Endothelial cell of umbilical vein (primary cell): ENCODE measurements around the gene KCNIP3. TPM values are rescaled to one million over a fixed set of nuclear protein-coding genes. Genes with fewer than 3 reads are reported as not detected.

Experiments
- BruUV-seq: library from RNA; stranded (reverse); fragments of 400-500 nt; replicated peaks from 2 replicates; lab custom pipeline; 2021; lab: Mats Ljungman, UMichigan
- CTCF ChIA-PET: fragments of 300-600, 350-600 bp; sonication (Branson Sonifier 250); formaldehyde crosslinking; loops from one replicate; lab custom pipeline; 2021; ENCODE audit warnings: antibody characterized with exemption, inconsistent platforms; lab: Charles Lee
- POLR2A ChIA-PET: fragments of 300-600, 350-600 bp; sonication (Branson Sonifier 250); formaldehyde crosslinking; loops from one replicate; lab custom pipeline; 2021; ENCODE audit warnings: antibody characterized with exemption, inconsistent platforms; lab: Charles Lee
- DNase-seq: peaks from one replicate; pipeline ENCODE4 v3.0.0-alpha.2; 2011; ENCODE audit warnings: low read depth, low spot score
- FAIRE-seq: peaks from 2 replicates; lab custom pipeline; 2011; peaks lifted over from hg19 to GRCh38; lab: Jason Lieb, UNC
- H2AFZ ChIP-seq: 2 replicates; pipeline ENCODE4 v1.6.0; 2012; ENCODE audit warnings: low read depth, low read length, control low read depth, inconsistent platforms
- H3K27ac ChIP-seq: 2 replicates; pipeline ENCODE4 v1.5.1; 2011; ENCODE audit warnings: low read depth, mild to moderate bottlenecking, control low read depth, low read length, moderate library complexity; ENCODE audit not compliant: insufficient read depth
- H3K27me3 ChIP-seq, 2 experiments: 2 replicates each; pipeline versions ENCODE4 v1.6.0 to v1.6.1; 2011; ENCODE audit warnings: low read length in 2 of 2, mixed read lengths in 1 of 2; ENCODE audit not compliant: control insufficient read depth in 2 of 2, insufficient read depth in 2 of 2
- H3K36me3 ChIP-seq, 2 experiments: 2 replicates in 1 of 2; 3 replicates in 1 of 2; pipeline ENCODE4 v1.5.1; 2011; ENCODE audit warnings: low read length in 2 of 2, mild to moderate bottlenecking in 1 of 2, moderate library complexity in 1 of 2; ENCODE audit not compliant: control insufficient read depth in 2 of 2, insufficient read depth in 2 of 2; ENCODE audit errors: extremely low read depth in 1 of 2
- H3K4me1 ChIP-seq: 3 replicates; pipeline ENCODE4 v1.5.1; 2011; ENCODE audit warnings: mild to moderate bottlenecking, low read length; ENCODE audit not compliant: control insufficient read depth, insufficient read depth; ENCODE audit errors: extremely low read depth
- H3K4me2 ChIP-seq: 2 replicates; pipeline ENCODE4 v1.6.1; 2011; ENCODE audit warnings: low read length, control low read depth, mixed read lengths; ENCODE audit not compliant: insufficient read depth
- H3K4me3 ChIP-seq, 3 experiments: fragments of 200-600 bp in 1 of 3; sonication (generic), shearing (Covaris generic) in 1 of 3; replicated peaks in 1 of 3; 2 replicates each; pipeline ENCODE4 v1.5.1; 2011 to 2016; ENCODE audit warnings: control low read depth in 3 of 3, low read length in 3 of 3, mild to moderate bottlenecking in 2 of 3, inconsistent platforms in 1 of 3, low read depth in 1 of 3, moderate library complexity in 1 of 3; ENCODE audit not compliant: insufficient read depth in 1 of 3
- H3K79me2 ChIP-seq: 2 replicates; pipeline ENCODE4 v1.6.0; 2012; ENCODE audit warnings: low read length, inconsistent platforms; ENCODE audit not compliant: control insufficient read depth, insufficient read depth
- H3K9ac ChIP-seq: replicated peaks from 2 replicates; pipeline ENCODE3; 2011; ENCODE audit warnings: low read length, control low read depth; ENCODE audit not compliant: insufficient read depth; ENCODE audit errors: extremely low read depth
- H3K9me1 ChIP-seq: replicated peaks from 3 replicates; pipeline ENCODE4 v1.6.0; 2011; ENCODE audit warnings: mild to moderate bottlenecking, low read length; ENCODE audit not compliant: control insufficient read depth, insufficient read depth; ENCODE audit errors: extremely low read depth
- H3K9me3 ChIP-seq: replicated peaks from 2 replicates; pipeline ENCODE4 v1.5.1; 2012; ENCODE audit warnings: low read length, inconsistent platforms; ENCODE audit not compliant: control insufficient read depth, insufficient read depth
- H4K20me1 ChIP-seq: replicated peaks from 2 replicates; pipeline ENCODE3; 2011; ENCODE audit warnings: mild to moderate bottlenecking, low read length; ENCODE audit not compliant: control insufficient read depth, insufficient read depth; ENCODE audit errors: extremely low read depth
- CTCF ChIP-seq, 2 donors: IDR thresholded peaks; 1 replicate in 1 of 2; 2 replicates in 1 of 2; pipeline ENCODE4 v1.5.1; 2011; ENCODE audit warnings: low read length in 2 of 2, mild to moderate bottlenecking in 2 of 2, moderate library complexity in 2 of 2, control low read depth in 1 of 2, inconsistent platforms in 1 of 2, low read depth in 1 of 2; ENCODE audit not compliant: insufficient read depth in 1 of 2; ENCODE audit errors: extremely low read depth in 1 of 2
- EZH2 ChIP-seq: IDR thresholded peaks from 2 replicates; pipeline ENCODE4 v1.6.1; 2012; ENCODE audit warnings: borderline replicate concordance, low read depth, mild to moderate bottlenecking, moderate library complexity, low read length, inconsistent platforms; ENCODE audit not compliant: severe bottlenecking
- FOS ChIP-seq: IDR thresholded peaks from 2 replicates; pipeline ENCODE4 v1.6.1; 2011; ENCODE audit warnings: mild to moderate bottlenecking, low read length, moderate library complexity, borderline replicate concordance; ENCODE audit not compliant: insufficient read depth
- GATA2 ChIP-seq: IDR thresholded peaks from 2 replicates; pipeline ENCODE4 v1.7.0; 2011; ENCODE audit warnings: low read depth, mild to moderate bottlenecking, moderate library complexity, mixed read lengths, low read length; ENCODE audit not compliant: insufficient read length, insufficient read depth
- JUN ChIP-seq: IDR thresholded peaks from 2 replicates; pipeline ENCODE4 v1.6.1; 2011; ENCODE audit warnings: borderline replicate concordance, low read depth; ENCODE audit not compliant: insufficient read length, insufficient read depth
- MAX ChIP-seq: IDR thresholded peaks from 2 replicates; pipeline ENCODE4 v1.6.1; 2011; ENCODE audit not compliant: insufficient read depth, insufficient read length
- MYC ChIP-seq: IDR thresholded peaks from one replicate; pipeline ENCODE4 v1.6.1; 2011; ENCODE audit warnings: mild to moderate bottlenecking, low read depth, low read length
- POLR2A ChIP-seq: IDR thresholded peaks from 2 replicates; pipeline ENCODE4 v1.6.1; 2012; ENCODE audit warnings: low read depth, mild to moderate bottlenecking, control low read depth, low read length
- POLR2AphosphoS5 ChIP-seq: IDR thresholded peaks from 2 replicates; pipeline ENCODE4 v1.6.1; 2012; ENCODE audit warnings: low read depth, mild to moderate bottlenecking, control low read depth, low read length, moderate library complexity; ENCODE audit not compliant: insufficient read depth
- dilution Hi-C: fragments of 300-500 bp; cut with MboI; formaldehyde crosslinking; loops from one replicate; pipeline ENCODE4 v1.15.0; 2019; ENCODE audit warnings: low sequenced_read_pairs; ENCODE audit not compliant: extremely low pct_ligation_motif_present
- intact Hi-C: fragments of 100-400 bp; cut with micrococcal nuclease; formaldehyde crosslinking; loops from one replicate; pipeline ENCODE4 v1.10.0; 2022
- polyA plus RNA-seq, 4 experiments: library from polyadenylated mRNA; depleted of rRNA in 3 of 4; stranded (reverse) in 3 of 4; unstranded in 1 of 4; fragments of >200 nt; gene quantifications; 2 replicates each; pipeline versions ENCODE4 v1.2.1 to v1.2.3, GENCODE V29; 2011 to 2012; ENCODE audit warnings: missing spikeins in 1 of 4
- total RNA-seq: library from RNA; stranded (reverse); gene quantifications from 2 replicates; pipeline ENCODE4 v1.2.3, GENCODE V29; 2021

The KCNIP3 gene
- total and polyA plus RNA-seq, 2 donors (not counting 3 experiments of a cell fraction or from before 2014, with no cell fraction given) = 0.12 to 0.62 TPM

GRCh38 chr2:95272781-95273180 lies 24.4 kb upstream of the KCNIP3 start:
- no peaks in the 10 kb centered on the region for H3K9me3 ChIP-seq
- intact Hi-C loops (no loop called here), dilution Hi-C loops (no loop called here)
- H3K79me2 ChIP-seq = no peaks in the 10 kb centered on the region
- no peaks in the 10 kb centered on the region for H3K36me3 ChIP-seq
- H3K27ac ChIP-seq = no peak overlapping the region
- H2AFZ ChIP-seq = no peak overlapping the region
- H3K4me2 ChIP-seq = no peak overlapping the region
- H3K4me3 ChIP-seq = no peak overlapping the region
- BruUV-seq = no TSS peak
- DNase-seq = no peak
- no peak for TF ChIP-seq MAX
- no peak for TF ChIP-seq POLR2A
- no peak for TF ChIP-seq EZH2
- TF ChIP-seq GATA2 = no peak
- no peak for TF ChIP-seq CTCF (IDR thresholded peaks at IDR 0.05; ENCODE audit: extremely low read depth in 1 of 2, insufficient read depth in 1 of 2, low read depth in 1 of 2, low read length in 2 of 2)
- TF ChIP-seq MYC = no peak
- TF ChIP-seq POLR2AphosphoS5 = no peak
- TF ChIP-seq FOS = no peak
- no peak for TF ChIP-seq JUN
- FAIRE-seq = no peak
- ChIA-PET CTCF (no interaction called here), POLR2A (no interaction called here)
- no peak overlapping the region for H3K9ac ChIP-seq
- no peaks in the 10 kb centered on the region for H3K27me3 ChIP-seq
- no peaks in the 10 kb centered on the region for H4K20me1 ChIP-seq
- H3K4me1 ChIP-seq = no peaks in the 10 kb centered on the region
- no peaks in the 10 kb centered on the region for H3K9me1 ChIP-seq
